A549 (cell line): ENCODE results near the gene DCUN1D4.

Experiments used
- CEBPB ChIP-seq, 2 experiments: fragments of >200 bp in 1 of 2; sonication (Bioruptor Twin) in 1 of 2; formaldehyde crosslinking in 1 of 2; IDR thresholded peaks; 2 replicates each; pipeline ENCODE4 v1.6.1; 2012 to 2016
- EP300 ChIP-seq, 2 experiments: fragments of >200 bp; sonication (Bioruptor Twin); formaldehyde crosslinking; IDR thresholded peaks; 2 replicates in 1 of 2; 3 replicates in 1 of 2; pipeline ENCODE4 v1.6.1; 2016 to 2017
- HDAC2 ChIP-seq: fragments of 200-600 bp; sonication (generic); IDR thresholded peaks from 2 replicates; pipeline ENCODE4 v1.6.1; 2016
- JUN ChIP-seq, 2 experiments: fragments of >200 bp; sonication (Bioruptor Twin); formaldehyde crosslinking; IDR thresholded peaks; 2 replicates in 1 of 2; 3 replicates in 1 of 2; pipeline ENCODE4 v1.6.1; 2016 to 2017
- MAX ChIP-seq: IDR thresholded peaks from 2 replicates; pipeline ENCODE4 v1.6.1; 2012
- NFE2L2 ChIP-seq: fragments of 150-350 bp; conservative IDR thresholded peaks from 2 replicates; pipeline ENCODE4 v1.6.1; 2014; ENCODE audit warnings: low read length
- NR3C1 ChIP-seq: fragments of >200 bp; sonication (Bioruptor Twin); formaldehyde crosslinking; IDR thresholded peaks from 3 replicates; pipeline ENCODE4 v1.6.1; 2017
- POLR2A ChIP-seq: IDR thresholded peaks from 2 replicates; pipeline ENCODE4 v1.6.1; 2012; ENCODE audit warnings: mild to moderate bottlenecking, low read length
- RNF2 ChIP-seq: fragments of 200-600 bp; sonication (generic); IDR thresholded peaks from 2 replicates; pipeline ENCODE4 v1.6.1; 2016; ENCODE audit warnings: low read depth, mild to moderate bottlenecking, antibody characterized with exemption, moderate library complexity, borderline replicate concordance
- SREBF2 ChIP-seq: fragments of 450-650 bp; IDR thresholded peaks from 2 replicates; pipeline ENCODE4 v1.6.1; 2014; ENCODE audit warnings: mild to moderate bottlenecking, moderate library complexity
- USF2 ChIP-seq: fragments of 450-650 bp; IDR thresholded peaks from 2 replicates; pipeline ENCODE4 v1.6.1; 2014; ENCODE audit warnings: antibody characterized with exemption
- TF ChIP-seq, protein P1 (sequence below): fragments of >200 bp; sonication (Bioruptor Twin); formaldehyde crosslinking; IDR thresholded peaks from 3 replicates; pipeline ENCODE4 v1.5.1; 2016
- TF ChIP-seq, protein P2 (sequence below): fragments of >200 bp; sonication (Bioruptor Twin); formaldehyde crosslinking; IDR thresholded peaks from 3 replicates; pipeline ENCODE4 v1.6.1; 2016

- TF ChIP-seq JUN (IDR thresholded peaks at IDR 0.05), result no peak
- no peak for TF ChIP-seq SREBF2
- no peak for TF ChIP-seq EP300 (IDR thresholded peaks at IDR 0.05)
- TF ChIP-seq NFE2L2, result no peak
- TF ChIP-seq, protein P1, sequence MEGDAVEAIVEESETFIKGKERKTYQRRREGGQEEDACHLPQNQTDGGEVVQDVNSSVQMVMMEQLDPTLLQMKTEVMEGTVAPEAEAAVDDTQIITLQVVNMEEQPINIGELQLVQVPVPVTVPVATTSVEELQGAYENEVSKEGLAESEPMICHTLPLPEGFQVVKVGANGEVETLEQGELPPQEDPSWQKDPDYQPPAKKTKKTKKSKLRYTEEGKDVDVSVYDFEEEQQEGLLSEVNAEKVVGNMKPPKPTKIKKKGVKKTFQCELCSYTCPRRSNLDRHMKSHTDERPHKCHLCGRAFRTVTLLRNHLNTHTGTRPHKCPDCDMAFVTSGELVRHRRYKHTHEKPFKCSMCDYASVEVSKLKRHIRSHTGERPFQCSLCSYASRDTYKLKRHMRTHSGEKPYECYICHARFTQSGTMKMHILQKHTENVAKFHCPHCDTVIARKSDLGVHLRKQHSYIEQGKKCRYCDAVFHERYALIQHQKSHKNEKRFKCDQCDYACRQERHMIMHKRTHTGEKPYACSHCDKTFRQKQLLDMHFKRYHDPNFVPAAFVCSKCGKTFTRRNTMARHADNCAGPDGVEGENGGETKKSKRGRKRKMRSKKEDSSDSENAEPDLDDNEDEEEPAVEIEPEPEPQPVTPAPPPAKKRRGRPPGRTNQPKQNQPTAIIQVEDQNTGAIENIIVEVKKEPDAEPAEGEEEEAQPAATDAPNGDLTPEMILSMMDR, result no peak
- no peak for TF ChIP-seq MAX
- TF ChIP-seq POLR2A, result no peak
- TF ChIP-seq RNF2, result no peak
- no peak for TF ChIP-seq CEBPB (IDR thresholded peaks at IDR 0.05)
- no peak for TF ChIP-seq HDAC2
- TF ChIP-seq NR3C1, result no peak
- TF ChIP-seq, protein P2, sequence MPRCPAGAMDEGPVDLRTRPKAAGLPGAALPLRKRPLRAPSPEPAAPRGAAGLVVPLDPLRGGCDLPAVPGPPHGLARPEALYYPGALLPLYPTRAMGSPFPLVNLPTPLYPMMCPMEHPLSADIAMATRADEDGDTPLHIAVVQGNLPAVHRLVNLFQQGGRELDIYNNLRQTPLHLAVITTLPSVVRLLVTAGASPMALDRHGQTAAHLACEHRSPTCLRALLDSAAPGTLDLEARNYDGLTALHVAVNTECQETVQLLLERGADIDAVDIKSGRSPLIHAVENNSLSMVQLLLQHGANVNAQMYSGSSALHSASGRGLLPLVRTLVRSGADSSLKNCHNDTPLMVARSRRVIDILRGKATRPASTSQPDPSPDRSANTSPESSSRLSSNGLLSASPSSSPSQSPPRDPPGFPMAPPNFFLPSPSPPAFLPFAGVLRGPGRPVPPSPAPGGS, result no peak
- TF ChIP-seq USF2, result no peak
These were observed 31.6 kb downstream of the DCUN1D4 start for GRCh38 chr4:51874551-51874950.
